Neural cell (in vitro differentiated cells): Measurements from ENCODE around the gene DENND2A.
A peak's percentile ranks its signal among the peaks of the same experiment; 100 is the strongest.

Experiments used
- CTCF ChIP-seq: fragments of 450-650 bp; IDR thresholded peaks from 2 replicates; pipeline ENCODE4 v1.5.1; 2014; ENCODE audit warnings: antibody characterized with exemption, mild to moderate bottlenecking, moderate library complexity; ENCODE audit not compliant: poor library complexity, severe bottlenecking
- EP300 ChIP-seq: fragments of 450-650 bp; conservative IDR thresholded peaks from 2 replicates; pipeline ENCODE4 v1.6.1; 2014; ENCODE audit warnings: antibody characterized with exemption, mild to moderate bottlenecking, moderate library complexity; ENCODE audit not compliant: poor library complexity, severe bottlenecking
- EZH2 ChIP-seq: fragments of 200-600, 300-800 bp; shearing (Covaris generic), sonication (generic); IDR thresholded peaks from 2 replicates; pipeline ENCODE4 v1.6.1; 2014; ENCODE audit warnings: antibody characterized with exemption, low read length, borderline replicate concordance, mild to moderate bottlenecking; ENCODE audit not compliant: insufficient read depth, poor library complexity, severe bottlenecking
- MXI1 ChIP-seq: fragments of 450-650 bp; conservative IDR thresholded peaks from 2 replicates; pipeline ENCODE4 v1.6.1; 2014; ENCODE audit warnings: antibody characterized with exemption, mild to moderate bottlenecking; ENCODE audit not compliant: poor library complexity, severe bottlenecking
- POLR2AphosphoS5 ChIP-seq: IDR thresholded peaks from 2 replicates; pipeline ENCODE4 v1.6.1; 2012
- RAD21 ChIP-seq: fragments of 450-650 bp; conservative IDR thresholded peaks from 2 replicates; pipeline ENCODE4 v1.6.1; 2014; ENCODE audit warnings: antibody characterized with exemption, mild to moderate bottlenecking, moderate library complexity
- REST ChIP-seq: IDR thresholded peaks from 2 replicates; pipeline ENCODE4 v1.6.1; 2012; ENCODE audit warnings: borderline replicate concordance
- SMC3 ChIP-seq: fragments of 450-650 bp; conservative IDR thresholded peaks from 2 replicates; pipeline ENCODE4 v1.6.1; 2014; ENCODE audit warnings: antibody characterized with exemption, mild to moderate bottlenecking, moderate library complexity; ENCODE audit not compliant: poor library complexity
- TAF1 ChIP-seq: IDR thresholded peaks from 2 replicates; pipeline ENCODE4 v1.6.1; 2012; ENCODE audit warnings: low read depth

- peak; percentile 94 for TF ChIP-seq CTCF
- TF ChIP-seq RAD21 = peak; percentile 97
- no peak for TF ChIP-seq EP300
- TF ChIP-seq EZH2 = no peak
- peak; percentile 65 for TF ChIP-seq MXI1
- peak; percentile 70 for TF ChIP-seq REST
- peak; percentile 96 for TF ChIP-seq SMC3
- TF ChIP-seq POLR2AphosphoS5 = no peak
- TF ChIP-seq TAF1 = no peak
These were observed 12.9 kb upstream of the DENND2A start for GRCh38 chr7:140653319-140654108.
